ENCODE results near the gene IL21R.

Gene IL21R

DNA sequence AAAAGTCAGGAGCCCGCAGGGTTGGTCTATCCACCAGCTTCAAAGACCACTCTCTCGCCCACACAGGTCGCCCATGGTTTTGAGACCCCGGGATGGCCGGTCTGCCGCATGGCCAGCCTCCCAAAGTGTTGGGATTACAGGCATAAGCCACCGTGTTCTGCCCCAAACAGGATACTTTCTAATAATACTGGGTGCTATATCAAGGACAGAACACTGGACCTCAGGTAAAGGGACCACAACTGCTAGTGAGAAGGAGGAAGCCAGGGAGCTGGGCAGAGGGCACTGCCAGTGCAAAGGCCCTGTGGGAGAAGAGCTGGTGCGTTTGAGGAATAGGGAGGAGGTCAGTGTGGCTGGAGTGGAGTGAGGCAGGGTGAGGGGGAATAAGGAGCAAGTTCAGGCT, 34.1 kb downstream of the IL21R start:
- Histone ChIP-seq H3K4me3 (ENCODE audit: extremely low read depth, insufficient read depth, low read length, poor library complexity, severe bottlenecking) (no peak overlapping the region), H3K27ac (ENCODE audit: low read depth, low read length, severe bottlenecking) (no peak overlapping the region), H3K36me3 (ENCODE audit: control insufficient read depth, insufficient read depth, low read length) (no peaks in the 10 kb centered on the region), H3K9me3 (ENCODE audit: control insufficient read depth, low read length) (no peaks in the 10 kb centered on the region), H3K4me1 (ENCODE audit: control insufficient read depth, insufficient read depth, low read length, poor library complexity, severe bottlenecking) (peaks cover 18% of the 10 kb centered on the region)
- 90 to 91% methylated on average over 8 of the region's 8 CpGs for WGBS, 2 experiments (ENCODE audit: insufficient coverage in 2 of 2)

DNA sequence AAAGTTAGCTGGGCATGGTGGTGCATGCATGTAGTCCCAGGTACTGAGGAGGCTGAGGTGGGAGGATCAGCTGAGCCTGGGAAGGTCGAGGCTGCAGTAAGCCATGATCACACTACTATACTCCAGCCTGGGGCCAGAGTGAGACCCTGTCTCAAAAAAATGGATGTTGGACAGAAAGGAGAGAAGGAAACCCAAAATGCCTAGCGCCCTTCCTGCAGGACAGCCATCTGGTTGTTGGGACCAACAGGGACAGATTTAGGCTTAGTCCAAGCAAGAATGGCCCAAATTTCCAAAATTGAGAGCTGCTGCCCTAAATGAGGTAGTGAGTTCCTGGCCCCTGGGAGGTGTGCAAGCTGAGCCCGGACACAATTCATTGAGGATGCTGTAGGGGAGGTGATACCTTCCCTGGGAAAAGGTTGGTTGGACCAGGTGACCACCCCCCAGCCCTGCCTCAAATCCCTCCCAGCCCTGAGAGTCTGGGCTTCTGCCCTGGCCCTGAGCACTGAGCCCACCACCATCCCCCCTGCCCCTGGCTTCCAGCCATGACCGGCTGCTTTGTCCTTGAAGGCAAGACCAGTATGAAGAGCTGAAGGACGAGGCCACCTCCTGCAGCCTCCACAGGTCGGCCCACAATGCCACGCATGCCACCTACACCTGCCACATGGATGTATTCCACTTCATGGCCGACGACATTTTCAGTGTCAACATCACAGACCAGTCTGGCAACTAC, 35.1 kb downstream of the IL21R start:
- no peaks in the 10 kb centered on the region for H3K36me3 ChIP-seq (ENCODE audit: control insufficient read depth, insufficient read depth, low read length)
- H3K27ac ChIP-seq (ENCODE audit: low read depth, low read length, severe bottlenecking), result no peak overlapping the region
- 88 to 92% methylated on average over 6 to 7 of the region's 9 CpGs for WGBS, 2 experiments (ENCODE audit: insufficient coverage in 2 of 2)

DNA sequence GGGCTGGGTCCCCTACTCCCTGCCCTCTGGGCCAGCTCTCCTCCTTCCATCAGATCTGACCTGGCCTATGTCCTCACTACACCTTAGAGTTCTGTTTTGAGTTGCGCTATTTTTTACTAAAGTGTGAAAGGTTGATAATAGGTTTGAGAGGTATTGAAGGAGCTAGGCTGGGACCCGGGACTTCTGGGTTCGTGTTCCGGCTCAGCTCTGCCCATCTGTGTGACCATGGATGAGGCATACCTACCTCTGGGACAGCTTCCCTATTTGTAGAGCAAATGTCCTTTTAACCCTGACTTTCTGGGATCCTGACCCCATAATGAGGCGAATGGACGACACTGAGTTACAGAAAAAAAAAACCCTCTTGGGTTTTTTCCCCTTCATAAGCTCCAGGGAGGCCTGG, 36.0 kb downstream of the IL21R start:
- Histone ChIP-seq H3K4me1 (ENCODE audit: control insufficient read depth, insufficient read depth, low read length, poor library complexity, severe bottlenecking) (peaks cover 7% of the 10 kb centered on the region), H3K27ac (ENCODE audit: low read depth, low read length, severe bottlenecking) (no peak overlapping the region), H3K36me3 (ENCODE audit: control insufficient read depth, insufficient read depth, low read length) (no peaks in the 10 kb centered on the region), H3K4me3 (ENCODE audit: extremely low read depth, insufficient read depth, low read length, poor library complexity, severe bottlenecking) (no peak overlapping the region), H3K9me3 (ENCODE audit: control insufficient read depth, low read length) (no peaks in the 10 kb centered on the region)
- WGBS, 2 experiments (ENCODE audit: insufficient coverage in 2 of 2), result 89 to 92% methylated on average over 3 of the region's 6 CpGs

More for the DNA sequence above, 35.1 kb downstream of the IL21R start:
- Histone ChIP-seq H3K4me3 (ENCODE audit: extremely low read depth, insufficient read depth, low read length, poor library complexity, severe bottlenecking) (no peak overlapping the region), H3K4me1 (ENCODE audit: control insufficient read depth, insufficient read depth, low read length, poor library complexity, severe bottlenecking) (peaks cover 16% of the 10 kb centered on the region), H3K9me3 (ENCODE audit: control insufficient read depth, low read length) (no peaks in the 10 kb centered on the region)

DNA sequence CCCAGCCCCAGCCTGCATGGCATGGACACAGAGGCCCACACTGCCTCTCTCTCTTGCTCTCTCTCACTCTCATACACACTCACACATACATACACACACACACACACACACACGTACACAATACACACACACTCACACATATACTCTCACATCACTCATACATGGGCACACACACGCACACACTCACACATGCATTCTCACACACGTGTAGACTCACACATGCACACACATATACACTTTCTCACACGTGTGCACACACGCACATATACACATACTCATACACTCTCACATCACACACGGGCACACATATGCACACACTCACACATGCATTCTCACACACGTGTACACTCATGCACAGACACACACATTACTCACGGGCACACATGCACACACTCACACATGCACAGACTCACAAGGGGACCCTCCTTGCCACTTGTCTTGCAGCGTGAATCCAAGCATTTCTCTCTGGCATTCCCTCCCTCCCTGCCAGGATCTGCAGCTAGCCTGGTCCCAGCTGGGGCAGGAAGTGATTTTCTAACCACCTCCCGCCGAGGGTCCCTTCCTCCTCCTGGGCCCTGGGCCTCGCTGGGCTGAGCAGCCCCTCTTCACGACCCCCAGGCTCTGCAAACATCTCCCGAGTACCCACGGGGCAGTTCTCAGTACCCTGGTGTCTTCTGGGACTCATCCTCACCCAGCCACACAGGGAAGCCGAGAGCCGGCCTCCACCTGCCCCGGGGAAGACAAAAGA, 37.5 kb downstream of the IL21R start:
- Histone ChIP-seq H3K4me1 (ENCODE audit: control insufficient read depth, insufficient read depth, low read length, poor library complexity, severe bottlenecking) (no peaks in the 10 kb centered on the region), H3K36me3 (ENCODE audit: control insufficient read depth, insufficient read depth, low read length) (no peaks in the 10 kb centered on the region), H3K27ac (ENCODE audit: low read depth, low read length, severe bottlenecking) (no peak overlapping the region), H3K4me3 (ENCODE audit: extremely low read depth, insufficient read depth, low read length, poor library complexity, severe bottlenecking) (no peak overlapping the region), H3K9me3 (ENCODE audit: control insufficient read depth, low read length) (peaks cover 4% of the 10 kb centered on the region)
- WGBS, 2 experiments (ENCODE audit: insufficient coverage in 2 of 2), result 76 to 87% methylated on average over 9 to 13 of the region's 18 CpGs

DNA sequence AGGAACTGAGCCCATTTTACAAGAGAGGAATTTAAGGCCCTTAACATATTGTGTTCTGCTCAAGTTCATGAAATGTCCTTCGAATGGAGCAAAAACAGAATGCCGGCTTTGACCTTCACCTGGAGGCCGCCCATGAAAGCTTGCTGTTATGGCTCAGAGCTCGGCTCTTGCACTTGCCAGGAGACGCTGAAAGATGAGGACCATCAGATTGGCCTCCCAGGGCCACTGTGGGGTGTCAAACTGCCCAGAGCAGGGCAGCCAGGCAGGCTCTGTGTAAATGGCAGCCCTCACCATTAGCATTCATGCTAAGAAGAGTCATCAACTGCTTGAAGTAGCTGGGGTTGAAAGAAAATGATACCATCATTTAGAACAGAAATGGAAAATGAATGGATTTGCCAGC, 39.3 kb downstream of the IL21R start:
- no peak overlapping the region for H3K27ac ChIP-seq (ENCODE audit: low read depth, low read length, severe bottlenecking)
- peaks cover 12% of the 10 kb centered on the region for H3K9me3 ChIP-seq (ENCODE audit: control insufficient read depth, low read length)
- H3K4me1 ChIP-seq (ENCODE audit: control insufficient read depth, insufficient read depth, low read length, poor library complexity, severe bottlenecking), result no peaks in the 10 kb centered on the region
- 88 to 94% methylated on average over 5 of the region's 5 CpGs for WGBS, 2 experiments (ENCODE audit: insufficient coverage in 2 of 2)
- H3K4me3 ChIP-seq (ENCODE audit: extremely low read depth, insufficient read depth, low read length, poor library complexity, severe bottlenecking), result no peak overlapping the region
- no peaks in the 10 kb centered on the region for H3K36me3 ChIP-seq (ENCODE audit: control insufficient read depth, insufficient read depth, low read length)

GRCh38 chr16:27441998-27442397, 40.0 kb downstream of the IL21R start:
- H3K27ac ChIP-seq (ENCODE audit: low read depth, low read length, severe bottlenecking), result no peak overlapping the region
- peaks cover 12% of the 10 kb centered on the region for H3K9me3 ChIP-seq (ENCODE audit: control insufficient read depth, low read length)
- H3K4me1 ChIP-seq (ENCODE audit: control insufficient read depth, insufficient read depth, low read length, poor library complexity, severe bottlenecking), result no peaks in the 10 kb centered on the region
- WGBS, 2 experiments (ENCODE audit: insufficient coverage in 2 of 2), result 94 to 100% methylated on average over 4 to 6 of the region's 8 CpGs
- no peaks in the 10 kb centered on the region for H3K36me3 ChIP-seq (ENCODE audit: control insufficient read depth, insufficient read depth, low read length)
- H3K4me3 ChIP-seq (ENCODE audit: extremely low read depth, insufficient read depth, low read length, poor library complexity, severe bottlenecking), result no peak overlapping the region

- peaks cover 12% of the 10 kb centered on the region for H3K9me3 ChIP-seq (ENCODE audit: control insufficient read depth, low read length)
- no peaks in the 10 kb centered on the region for H3K36me3 ChIP-seq (ENCODE audit: control insufficient read depth, insufficient read depth, low read length)
- H3K4me1 ChIP-seq (ENCODE audit: control insufficient read depth, insufficient read depth, low read length, poor library complexity, severe bottlenecking), result no peaks in the 10 kb centered on the region
- H3K27ac ChIP-seq (ENCODE audit: low read depth, low read length, severe bottlenecking), result no peak overlapping the region
- no peak overlapping the region for H3K4me3 ChIP-seq (ENCODE audit: extremely low read depth, insufficient read depth, low read length, poor library complexity, severe bottlenecking)
- WGBS, 2 experiments (ENCODE audit: insufficient coverage in 2 of 2), result 89 to 100% methylated on average over 1 of the region's 2 CpGs
Measured at GRCh38 chr16:27444015-27444414, 42.0 kb downstream of the IL21R start.

DNA sequence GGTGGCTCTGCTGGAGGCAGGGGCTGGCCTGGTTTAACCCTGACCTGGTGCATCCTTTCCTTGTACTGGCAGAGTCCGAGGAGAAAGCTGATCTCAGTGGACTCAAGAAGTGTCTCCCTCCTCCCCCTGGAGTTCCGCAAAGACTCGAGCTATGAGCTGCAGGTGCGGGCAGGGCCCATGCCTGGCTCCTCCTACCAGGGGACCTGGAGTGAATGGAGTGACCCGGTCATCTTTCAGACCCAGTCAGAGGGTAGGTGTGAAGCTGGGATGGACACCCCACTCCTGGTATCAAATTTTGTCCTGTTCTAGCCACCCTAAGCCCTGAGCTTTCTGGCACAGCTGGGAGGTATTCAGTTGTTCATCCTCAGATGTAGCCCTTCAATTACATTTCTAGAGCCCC, 42.5 kb downstream of the IL21R start:
- WGBS, 2 experiments (ENCODE audit: insufficient coverage in 2 of 2), result 95 to 96% methylated on average over 4 to 5 of the region's 5 CpGs
- no peak overlapping the region for H3K4me3 ChIP-seq (ENCODE audit: extremely low read depth, insufficient read depth, low read length, poor library complexity, severe bottlenecking)

GRCh38 chr16:27445502-27446175, 43.7 kb downstream of the IL21R start:
- no peaks in the 10 kb centered on the region for H3K36me3 ChIP-seq (ENCODE audit: control insufficient read depth, insufficient read depth, low read length)
- peaks cover 3% of the 10 kb centered on the region for H3K4me1 ChIP-seq (ENCODE audit: control insufficient read depth, insufficient read depth, low read length, poor library complexity, severe bottlenecking)
- no peak overlapping the region for H3K27ac ChIP-seq (ENCODE audit: low read depth, low read length, severe bottlenecking)
- 90 to 92% methylated on average over 7 to 8 of the region's 12 CpGs for WGBS, 2 experiments (ENCODE audit: insufficient coverage in 2 of 2)
- peaks cover 12% of the 10 kb centered on the region for H3K9me3 ChIP-seq (ENCODE audit: control insufficient read depth, low read length)
- H3K4me3 ChIP-seq (ENCODE audit: extremely low read depth, insufficient read depth, low read length, poor library complexity, severe bottlenecking), result no peak overlapping the region

More for the DNA sequence above, 42.5 kb downstream of the IL21R start:
- no peaks in the 10 kb centered on the region for H3K36me3 ChIP-seq (ENCODE audit: control insufficient read depth, insufficient read depth, low read length)
- H3K9me3 ChIP-seq (ENCODE audit: control insufficient read depth, low read length), result peaks cover 12% of the 10 kb centered on the region
- no peaks in the 10 kb centered on the region for H3K4me1 ChIP-seq (ENCODE audit: control insufficient read depth, insufficient read depth, low read length, poor library complexity, severe bottlenecking)
- H3K27ac ChIP-seq (ENCODE audit: low read depth, low read length, severe bottlenecking), result no peak overlapping the region

DNA sequence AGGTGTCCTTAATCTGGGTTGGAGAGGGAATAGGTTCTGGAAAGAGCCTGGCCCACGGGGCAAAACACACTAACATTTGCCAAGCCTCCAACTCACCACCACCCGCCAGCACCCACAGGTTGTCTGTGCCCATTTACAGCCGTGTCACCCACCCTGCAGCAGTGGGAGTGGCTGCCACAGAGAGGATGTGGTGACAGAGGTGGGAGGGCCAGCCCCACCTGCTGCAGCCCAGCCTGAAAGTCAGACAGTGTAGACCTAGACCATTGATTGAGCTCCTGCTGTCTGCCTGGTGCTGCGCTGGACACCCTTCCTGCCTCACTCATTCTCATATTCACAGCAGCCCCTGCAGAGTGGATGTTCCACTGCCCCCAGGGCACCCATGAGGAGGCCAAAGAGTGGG, 44.7 kb downstream of the IL21R start:
- WGBS, 2 experiments (ENCODE audit: insufficient coverage in 2 of 2), result no CpG with 5 or more reads among the region's 4 CpGs
- no peak overlapping the region for H3K4me3 ChIP-seq (ENCODE audit: extremely low read depth, insufficient read depth, low read length, poor library complexity, severe bottlenecking)

More for the DNA sequence above, 44.7 kb downstream of the IL21R start:
- H3K27ac ChIP-seq (ENCODE audit: low read depth, low read length, severe bottlenecking), result no peak overlapping the region
- H3K4me1 ChIP-seq (ENCODE audit: control insufficient read depth, insufficient read depth, low read length, poor library complexity, severe bottlenecking), result peaks cover 3% of the 10 kb centered on the region
- no peaks in the 10 kb centered on the region for H3K36me3 ChIP-seq (ENCODE audit: control insufficient read depth, insufficient read depth, low read length)
- peaks cover 12% of the 10 kb centered on the region for H3K9me3 ChIP-seq (ENCODE audit: control insufficient read depth, low read length)

All from mesodermal cell (in vitro differentiated cells).